GM21390 (cell line): ENCODE measurements around the gene IRF4.

Source experiments
- ATAC-seq: cut with Tn5 transposase; IDR thresholded peaks from one replicate; pipeline ENCODE4 v1.9.1; 2021; ENCODE audit not compliant: unreplicated experiment

IRF4 gene

GRCh38 chr6:391559-392440, at the start of gene IRF4:
IRF4 (plus strand) TSS chr6:391752; CDS start chr6:393153, 1,401 bp downstream.
- ATAC-seq = peak; percentile 46

- peak; percentile 54 for ATAC-seq
Measured at GRCh38 chr6:341914-342831, 49.4 kb upstream of the IRF4 start.

DNA sequence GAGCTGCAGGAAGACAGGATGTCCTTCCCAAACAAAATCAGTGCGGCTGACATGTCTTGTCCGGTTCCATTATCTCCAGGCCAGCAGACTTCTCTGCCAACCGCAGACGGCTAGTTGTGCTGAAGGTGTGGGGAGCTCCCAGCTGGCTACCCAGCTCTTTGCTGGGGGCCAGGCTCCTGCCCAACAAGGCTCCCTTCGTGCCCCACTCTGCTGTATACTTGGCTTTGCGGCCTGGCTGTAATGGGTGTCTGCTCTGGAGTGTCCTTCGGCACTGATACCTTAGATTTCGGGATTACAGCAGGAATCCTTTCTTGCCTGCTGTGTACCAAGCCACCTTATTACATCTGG, 48.7 kb upstream of the IRF4 start:
- no peak for ATAC-seq

DNA sequence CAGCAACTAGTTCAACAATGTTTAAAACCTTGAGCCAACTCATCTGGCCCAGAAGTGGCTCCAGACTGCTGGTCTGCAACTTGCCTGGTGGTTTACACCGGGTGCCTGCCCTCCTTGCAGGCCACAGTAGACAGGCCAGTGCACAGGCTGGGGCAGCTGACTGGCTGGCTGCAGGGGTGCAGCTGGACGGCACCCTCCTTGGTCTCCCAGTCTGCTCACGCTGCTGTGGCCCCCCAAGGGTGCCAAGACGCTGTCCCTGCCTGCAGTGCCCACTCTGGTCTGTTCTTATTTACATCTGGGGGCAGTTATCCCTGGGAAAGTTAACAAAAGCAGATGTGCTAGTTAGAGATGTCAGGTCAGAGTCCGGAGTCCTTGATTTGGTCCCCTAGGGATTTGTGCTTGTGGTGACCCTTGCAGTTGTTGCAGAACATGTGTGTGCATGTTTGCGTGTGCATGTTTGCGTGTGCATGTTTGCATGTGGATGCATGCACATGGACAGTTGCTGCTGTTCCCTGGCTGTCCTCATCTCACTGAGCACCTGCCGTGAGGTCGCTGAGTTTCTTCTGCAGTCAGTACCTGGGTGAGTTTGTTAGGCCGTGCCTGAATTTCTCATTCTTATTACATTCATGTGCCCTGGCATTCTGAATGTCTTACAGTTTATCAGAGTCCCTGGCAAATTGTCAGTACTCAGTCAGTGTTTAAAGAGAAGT, 48.2 kb upstream of the IRF4 start:
- ATAC-seq = no peak

GRCh38 chr6:343960-344815, 47.4 kb upstream of the IRF4 start:
- no peak for ATAC-seq

DNA sequence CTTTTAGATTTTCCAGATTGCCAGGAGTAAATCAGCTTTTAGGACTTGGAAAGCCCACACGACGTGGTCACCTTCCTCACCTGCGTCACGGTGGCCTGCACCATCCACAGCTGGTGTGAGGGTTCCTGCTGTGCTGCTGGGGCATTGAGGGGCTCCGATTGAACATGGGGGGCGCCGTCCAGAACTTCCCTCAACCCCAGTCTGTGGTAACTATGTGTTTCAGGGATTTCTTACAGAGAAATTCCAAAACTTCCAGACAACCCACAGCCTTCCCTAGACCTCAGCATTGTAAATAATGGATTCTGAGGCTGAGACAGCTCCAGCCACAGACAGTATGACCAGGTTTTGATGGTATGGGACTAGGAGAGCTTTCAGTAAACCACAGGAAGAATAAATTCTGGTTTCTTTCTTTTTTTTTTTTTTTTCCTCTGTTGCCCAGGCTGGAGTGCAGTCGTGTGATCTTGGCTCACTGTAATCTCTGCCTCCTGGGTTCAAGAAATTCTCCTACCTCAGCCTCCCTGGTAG, 46.7 kb upstream of the IRF4 start:
- no peak for ATAC-seq

- ATAC-seq = no peak
Measured at GRCh38 chr6:345747-346385, 45.7 kb upstream of the IRF4 start.

DNA sequence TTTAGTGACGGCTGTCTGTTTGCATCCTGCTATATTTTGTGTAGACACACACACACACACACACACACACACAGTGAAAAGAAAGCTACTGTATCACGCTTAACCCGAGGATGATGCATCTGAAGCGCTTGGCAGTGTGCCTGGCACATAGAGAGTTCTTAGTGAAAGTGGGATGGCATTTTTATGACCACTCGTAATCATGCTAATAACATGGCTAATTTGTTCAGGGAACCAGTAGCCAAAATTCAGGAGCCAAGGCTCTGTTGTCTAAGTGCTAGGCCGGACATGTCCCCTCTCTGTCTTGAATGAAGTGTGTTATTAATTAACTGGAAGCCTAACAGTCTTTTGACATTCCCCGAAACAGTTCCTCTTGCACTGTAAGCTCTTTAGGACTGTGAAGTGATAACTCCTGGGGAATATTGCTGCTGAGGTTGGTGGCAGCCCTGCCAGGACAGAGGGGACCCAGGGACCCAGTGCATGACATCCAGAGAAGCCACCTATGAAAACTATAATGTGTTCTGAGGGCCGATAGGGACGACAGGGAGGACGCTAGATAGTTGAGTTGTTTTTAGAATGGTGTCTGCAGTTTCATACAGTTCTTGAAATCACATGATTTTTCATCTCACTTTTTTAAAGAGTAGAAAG, 45.0 kb upstream of the IRF4 start:
- no peak for ATAC-seq

DNA sequence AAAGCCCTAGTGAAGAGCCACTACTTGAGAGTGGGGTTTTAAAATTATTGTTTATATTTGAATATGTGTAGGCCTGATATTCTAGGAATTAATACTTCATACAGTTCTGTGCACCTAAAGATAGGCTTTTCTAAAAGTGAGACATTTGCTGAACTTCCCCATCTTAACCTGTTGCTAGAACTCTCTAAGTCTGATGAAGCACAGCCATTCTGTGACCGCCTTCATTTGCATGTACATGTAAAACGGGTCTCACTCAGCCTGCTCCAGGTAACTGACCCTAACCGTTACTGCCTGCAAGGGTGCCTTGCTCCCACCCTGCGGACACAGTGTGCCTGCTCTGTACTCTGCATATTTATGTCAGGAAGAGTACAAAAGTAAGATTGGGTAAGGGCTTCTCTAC, 44.3 kb upstream of the IRF4 start:
- peak; percentile 86 for ATAC-seq

DNA sequence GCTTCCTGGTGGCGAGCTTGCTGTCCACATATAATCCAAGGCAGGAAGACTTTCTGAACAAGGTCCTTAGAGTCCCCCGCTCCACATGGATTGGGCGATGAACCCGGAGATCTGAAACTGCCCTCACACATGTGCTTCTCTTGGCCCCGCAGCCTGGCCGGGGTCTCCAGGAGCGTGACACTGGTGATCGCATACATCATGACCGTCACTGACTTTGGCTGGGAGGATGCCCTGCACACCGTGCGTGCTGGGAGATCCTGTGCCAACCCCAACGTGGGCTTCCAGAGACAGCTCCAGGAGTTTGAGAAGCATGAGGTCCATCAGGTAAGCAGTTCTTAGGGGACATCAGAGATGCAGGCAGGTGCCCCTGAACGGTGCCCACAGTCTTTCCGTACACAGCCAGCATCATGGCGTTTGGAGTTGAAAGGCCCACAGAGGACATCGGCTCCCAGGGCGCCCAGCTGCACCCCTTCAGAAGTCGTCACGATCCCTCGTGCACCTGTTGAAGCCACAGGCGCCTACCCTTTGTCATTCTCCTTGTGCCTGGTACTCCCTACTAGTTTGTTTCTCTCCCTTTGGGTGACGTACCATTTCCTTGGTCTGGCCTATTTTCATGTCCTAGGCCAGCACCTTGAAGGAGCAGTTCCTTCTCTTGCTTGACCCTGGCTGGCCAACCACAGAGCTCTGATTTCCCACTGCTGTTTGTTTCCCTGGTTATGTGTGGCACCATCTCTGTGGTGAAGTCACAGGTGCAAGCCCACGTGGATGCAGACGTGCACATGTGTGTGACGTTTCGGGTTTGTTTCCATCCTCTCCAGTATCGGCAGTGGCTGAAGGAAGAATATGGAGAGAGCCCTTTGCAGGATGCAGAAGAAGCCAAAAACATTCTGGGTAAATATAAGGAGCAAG, 43.3 kb upstream of the IRF4 start:
- no peak for ATAC-seq

GRCh38 chr6:348860-349396, 42.6 kb upstream of the IRF4 start:
- ATAC-seq = no peak

GRCh38 chr6:349491-349921, 42.0 kb upstream of the IRF4 start:
- ATAC-seq = no peak

DNA sequence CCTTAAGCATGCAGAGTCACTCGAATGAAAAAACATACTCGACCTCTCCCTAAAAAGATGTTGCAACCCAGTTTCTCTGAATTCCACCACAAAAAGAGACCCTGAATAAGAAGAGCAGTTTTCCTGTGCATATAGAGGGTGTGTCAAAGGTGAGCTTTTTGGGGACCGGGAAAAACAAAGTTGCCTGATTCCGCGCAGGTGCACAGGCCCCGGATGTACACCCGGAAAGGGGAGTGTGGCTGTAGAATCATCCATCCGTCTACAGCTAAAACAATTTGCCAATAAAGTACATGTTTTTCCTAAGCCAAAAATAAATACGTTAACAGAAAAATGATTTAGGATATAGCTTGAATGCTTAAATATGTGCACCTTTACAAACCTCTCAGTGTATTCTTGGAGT, 41.2 kb upstream of the IRF4 start:
- no peak for ATAC-seq

DNA sequence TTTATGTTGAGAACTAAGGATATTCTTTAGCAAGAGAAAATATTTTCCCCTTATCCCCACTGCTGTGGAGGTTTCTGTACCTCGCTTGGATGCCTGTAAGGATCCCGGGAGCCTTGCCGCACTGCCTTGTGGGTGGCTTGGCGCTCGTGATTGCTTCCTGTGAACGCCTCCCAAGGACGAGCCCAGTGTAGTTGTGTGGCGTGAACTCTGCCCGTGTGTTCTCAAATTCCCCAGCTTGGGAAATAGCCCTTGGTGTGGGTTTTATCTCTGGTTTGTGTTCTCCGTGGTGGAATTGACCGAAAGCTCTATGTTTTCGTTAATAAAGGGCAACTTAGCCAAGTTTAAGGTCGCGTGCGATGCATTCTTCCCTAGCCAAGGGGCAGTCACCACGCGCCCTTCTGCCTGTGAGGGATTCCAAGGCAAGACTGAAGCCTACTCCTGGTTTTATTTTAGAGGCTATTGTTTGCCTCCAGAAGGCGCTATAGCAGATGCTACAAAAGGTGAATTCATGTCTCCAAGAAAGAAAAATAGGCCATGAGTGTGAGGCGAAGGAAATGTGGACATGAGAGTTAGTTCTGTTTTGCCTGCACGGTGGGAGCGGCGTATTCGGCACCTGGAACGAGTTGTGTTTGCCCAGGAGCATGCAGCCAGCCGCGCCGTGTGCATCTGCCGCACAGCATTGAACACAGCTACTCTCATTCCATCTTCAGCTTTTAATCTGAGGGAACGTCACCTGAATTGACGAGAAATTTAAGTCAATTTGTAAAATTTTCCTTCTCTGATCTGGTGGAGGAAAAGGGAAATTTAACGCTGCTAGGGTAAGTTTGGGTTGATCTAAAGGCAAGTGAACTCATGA, 40.3 kb upstream of the IRF4 start:
- no peak for ATAC-seq

DNA sequence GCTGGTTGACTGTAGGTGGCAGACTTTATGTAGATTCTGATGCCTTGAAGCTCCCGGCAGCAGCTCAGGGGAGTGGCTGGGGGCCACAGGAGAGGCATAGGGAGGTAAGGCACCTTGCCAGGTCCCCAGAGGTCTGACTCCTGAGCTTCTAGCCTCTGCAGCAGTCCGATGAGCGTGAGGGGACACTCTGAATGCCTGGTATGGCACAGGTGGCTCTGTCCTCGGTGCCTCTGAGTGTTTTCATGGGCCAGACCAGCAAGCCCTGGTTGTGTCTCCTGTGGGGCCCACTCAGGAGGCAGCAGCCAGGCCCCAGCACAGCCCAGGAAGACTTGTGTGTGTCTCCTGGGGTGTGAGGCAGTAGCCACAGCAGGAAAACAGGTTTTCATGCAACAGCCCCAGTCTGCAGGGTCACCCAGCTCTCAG, 39.7 kb upstream of the IRF4 start:
- no peak for ATAC-seq

- ATAC-seq = no peak
Measured at GRCh38 chr6:352474-352873, 39.1 kb upstream of the IRF4 start.

- ATAC-seq = no peak
Measured at GRCh38 chr6:352896-353470, 38.6 kb upstream of the IRF4 start.
